Lung (tissue), 12 donors: Measurements from ENCODE around the gene COBL. TPM values are rescaled to one million over a fixed set of nuclear protein-coding genes. Genes with fewer than 3 reads are reported as not detected.

Experiments used
- ATAC-seq: fragments of 200-7000 bp; cut with Tn5 transposase; one replicate; pipeline ENCODE4 v1.9.1; 2020; ENCODE audit warnings: moderate number of reproducible peaks; ENCODE audit not compliant: insufficient read depth, low FRiP score
- DNase-seq, 3 donors: peaks; one replicate each; pipeline ENCODE4 v3.0.0-alpha.2; 2013 to 2017
- H3K27ac ChIP-seq, 2 donors: one replicate each; pipeline ENCODE4 v1.5.1; 2013; ENCODE audit warnings: mild to moderate bottlenecking in 2 of 2, moderate library complexity in 2 of 2, control low read depth in 1 of 2, inconsistent platforms in 1 of 2, low read depth in 1 of 2, low read length in 1 of 2
- H3K27me3 ChIP-seq, 3 donors: one replicate each; pipeline ENCODE4 v1.5.1; 2013; ENCODE audit warnings: low read length in 2 of 3; ENCODE audit not compliant: control insufficient read depth in 3 of 3, insufficient read depth in 3 of 3
- H3K36me3 ChIP-seq, 4 donors: one replicate each; pipeline ENCODE4 v1.5.1; 2013; ENCODE audit warnings: low read length in 4 of 4, mild to moderate bottlenecking in 1 of 4, moderate library complexity in 1 of 4; ENCODE audit not compliant: control insufficient read depth in 4 of 4, insufficient read depth in 4 of 4
- H3K4me1 ChIP-seq, 5 donors: one replicate each; pipeline ENCODE4 v1.5.1; 2013; ENCODE audit warnings: low read length in 5 of 5, mild to moderate bottlenecking in 2 of 5, moderate library complexity in 1 of 5; ENCODE audit not compliant: control insufficient read depth in 5 of 5, insufficient read depth in 5 of 5
- H3K4me3 ChIP-seq: one replicate; pipeline ENCODE4 v1.5.1; 2013; ENCODE audit warnings: mild to moderate bottlenecking, control low read depth, moderate library complexity
- H3K9ac ChIP-seq, 2 donors: one replicate each; pipeline ENCODE4 v1.5.1; 2013; ENCODE audit warnings: low read length in 2 of 2, control low read depth in 1 of 2; ENCODE audit not compliant: insufficient read depth in 1 of 2
- H3K9me3 ChIP-seq, 4 donors: one replicate each; pipeline ENCODE4 v1.5.1; 2013; ENCODE audit warnings: low read length in 3 of 4, mild to moderate bottlenecking in 1 of 4, moderate library complexity in 1 of 4; ENCODE audit not compliant: control insufficient read depth in 4 of 4, insufficient read depth in 3 of 4
- WGBS, 2 donors: extraction: QIAGEN DNeasy Blood & Tissue Kit; methylation state at CpG; one replicate each; pipeline ENCODE4 v1.1.7; 2013; 5-methylcytosine and 5-hydroxymethylcytosine counted together
- polyA plus RNA-seq, 2 donors: library from polyadenylated mRNA; stranded (reverse); fragments of 200-250 nt; gene quantifications; one replicate each; pipeline ENCODE4 v1.2.1, GENCODE V29; 2013
- total RNA-seq, 2 donors: library from RNA; depleted of rRNA in 1 of 2; stranded (reverse); fragments of >200 nt in 1 of 2; gene quantifications; one replicate each; pipeline ENCODE4 v1.2.1, GENCODE V29; 2014 to 2021
- TF ChIP-seq, protein P1 (sequence below): IDR thresholded peaks from 2 replicates; pipeline ENCODE4 v1.5.1; 2012; ENCODE audit warnings: mild to moderate bottlenecking; ENCODE audit errors: control extremely low read depth, extremely low read depth
- donor health status: control.
- donor health status: control.
- donor health status: Bipolar disorder and iron deficiency.
- donor health status: healthy.
- donor health status: DM: yes; HTN: yes; CAD: no.

COBL gene
- total and polyA plus RNA-seq, 4 donors: 6.3 to 38.1 (median 15.0) TPM

DNA sequence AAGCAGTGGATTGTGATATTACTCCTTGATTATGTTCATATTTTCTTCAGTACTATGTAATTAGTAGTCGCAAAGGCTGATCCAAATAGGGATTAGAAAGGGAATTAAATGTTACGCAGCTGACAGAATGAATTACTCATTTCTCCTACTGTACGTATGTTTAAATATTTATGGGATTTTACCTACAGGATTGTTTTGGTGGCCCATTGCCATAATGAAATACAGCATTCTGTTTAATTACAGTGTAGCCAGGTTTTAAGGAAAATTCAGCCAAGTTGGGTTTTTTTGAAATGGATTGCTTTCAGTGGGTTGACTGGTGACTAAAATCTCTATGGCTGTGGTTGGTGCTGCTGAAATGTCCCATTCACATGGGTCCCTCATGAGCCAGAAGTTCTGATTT is 336.2 kb downstream of the COBL start:
- no peak overlapping the region for H3K27ac ChIP-seq
- ATAC-seq (no peak), DNase-seq (no peak)
- no peak overlapping the region for H3K9ac ChIP-seq
- TF ChIP-seq, protein P1, sequence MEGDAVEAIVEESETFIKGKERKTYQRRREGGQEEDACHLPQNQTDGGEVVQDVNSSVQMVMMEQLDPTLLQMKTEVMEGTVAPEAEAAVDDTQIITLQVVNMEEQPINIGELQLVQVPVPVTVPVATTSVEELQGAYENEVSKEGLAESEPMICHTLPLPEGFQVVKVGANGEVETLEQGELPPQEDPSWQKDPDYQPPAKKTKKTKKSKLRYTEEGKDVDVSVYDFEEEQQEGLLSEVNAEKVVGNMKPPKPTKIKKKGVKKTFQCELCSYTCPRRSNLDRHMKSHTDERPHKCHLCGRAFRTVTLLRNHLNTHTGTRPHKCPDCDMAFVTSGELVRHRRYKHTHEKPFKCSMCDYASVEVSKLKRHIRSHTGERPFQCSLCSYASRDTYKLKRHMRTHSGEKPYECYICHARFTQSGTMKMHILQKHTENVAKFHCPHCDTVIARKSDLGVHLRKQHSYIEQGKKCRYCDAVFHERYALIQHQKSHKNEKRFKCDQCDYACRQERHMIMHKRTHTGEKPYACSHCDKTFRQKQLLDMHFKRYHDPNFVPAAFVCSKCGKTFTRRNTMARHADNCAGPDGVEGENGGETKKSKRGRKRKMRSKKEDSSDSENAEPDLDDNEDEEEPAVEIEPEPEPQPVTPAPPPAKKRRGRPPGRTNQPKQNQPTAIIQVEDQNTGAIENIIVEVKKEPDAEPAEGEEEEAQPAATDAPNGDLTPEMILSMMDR: no peak
- WGBS, 2 donors: 93 to 99% methylated on average over 3 of the region's 3 CpGs
- no peaks in the 10 kb centered on the region for H3K4me1 ChIP-seq
- H3K9me3 ChIP-seq: peaks cover 0 to 5% (median under 1%) of the 10 kb centered on the region in 4 donors
- no peaks in the 10 kb centered on the region for H3K27me3 ChIP-seq
- H3K4me3 ChIP-seq: no peak overlapping the region
- H3K36me3 ChIP-seq: no peaks in the 10 kb centered on the region

DNA sequence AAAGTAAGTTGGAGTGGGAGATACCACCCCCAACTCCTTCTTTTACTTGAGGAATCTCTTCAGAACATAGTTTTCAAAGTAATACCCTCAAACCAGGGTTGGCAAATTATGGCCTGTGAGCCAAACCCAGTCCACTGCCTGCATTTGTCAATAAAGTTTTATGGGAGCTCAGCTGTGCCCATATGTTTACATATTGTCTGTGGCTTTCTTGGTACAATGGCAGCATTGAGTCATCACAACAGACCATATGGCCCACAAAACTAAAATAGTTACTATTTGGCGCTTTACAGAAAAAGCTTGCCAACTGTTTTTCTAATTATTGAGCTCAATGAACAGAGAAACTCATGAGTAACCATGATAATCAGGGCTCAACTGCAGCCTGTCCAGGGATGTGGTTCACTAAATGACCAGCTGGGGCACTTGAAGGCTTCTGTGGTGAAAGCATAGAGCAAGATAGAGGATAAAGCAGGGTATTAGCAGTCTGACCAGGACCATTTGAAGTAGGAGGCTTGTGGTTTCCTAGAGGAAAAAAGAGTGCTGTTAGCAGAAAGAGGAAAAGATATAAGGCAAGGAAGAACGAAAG is 337.9 kb downstream of the COBL start:
- Histone ChIP-seq H3K36me3 (no peaks in the 10 kb centered on the region), H3K27me3 (no peaks in the 10 kb centered on the region), H3K4me1 (peaks cover 0 to 4% (median 0%) of the 10 kb centered on the region in 5 donors), H3K9ac (no peak overlapping the region), H3K4me3 (no peak overlapping the region), H3K27ac (no peak overlapping the region), H3K9me3 (peaks cover 0 to 5% (median under 1%) of the 10 kb centered on the region in 4 donors)
- TF ChIP-seq, protein P1: no peak
- 80 to 93% methylated on average over 2 of the region's 2 CpGs for WGBS, 2 donors
- ATAC-seq (no peak), DNase-seq (no peak)

DNA sequence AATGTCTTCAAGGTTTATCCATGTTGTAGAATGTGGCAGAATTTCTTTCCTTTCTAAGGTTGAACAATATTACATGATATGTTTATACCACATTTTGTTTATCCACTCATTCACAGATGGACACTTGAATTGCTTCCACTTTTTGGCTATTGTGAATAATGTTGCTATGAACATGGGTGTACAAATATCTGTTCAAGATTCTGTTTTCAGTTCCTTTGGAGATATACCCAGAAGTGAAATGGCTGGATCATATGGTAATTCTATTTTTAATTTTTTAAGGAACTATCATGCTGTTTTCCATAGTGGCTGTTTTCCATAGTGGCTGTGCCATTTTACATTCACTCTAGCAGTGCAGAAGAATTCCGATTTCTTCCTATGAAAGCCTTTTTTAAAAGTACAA is 339.2 kb downstream of the COBL start:
- no peak for DNase-seq
- H3K27me3 ChIP-seq: no peaks in the 10 kb centered on the region
- ATAC-seq: no peak
- H3K4me3 ChIP-seq: no peak overlapping the region
- no peak overlapping the region for H3K27ac ChIP-seq
- TF ChIP-seq, protein P1: no peak
- H3K9ac ChIP-seq: no peak overlapping the region
- H3K4me1 ChIP-seq: peaks cover 0 to 4% (median 0%) of the 10 kb centered on the region in 5 donors
- H3K9me3 ChIP-seq: peaks cover 0 to 5% (median under 1%) of the 10 kb centered on the region in 4 donors
- H3K36me3 ChIP-seq: no peaks in the 10 kb centered on the region
- WGBS, 2 donors: 95% methylated on average over 1 of the region's 1 CpG

DNA sequence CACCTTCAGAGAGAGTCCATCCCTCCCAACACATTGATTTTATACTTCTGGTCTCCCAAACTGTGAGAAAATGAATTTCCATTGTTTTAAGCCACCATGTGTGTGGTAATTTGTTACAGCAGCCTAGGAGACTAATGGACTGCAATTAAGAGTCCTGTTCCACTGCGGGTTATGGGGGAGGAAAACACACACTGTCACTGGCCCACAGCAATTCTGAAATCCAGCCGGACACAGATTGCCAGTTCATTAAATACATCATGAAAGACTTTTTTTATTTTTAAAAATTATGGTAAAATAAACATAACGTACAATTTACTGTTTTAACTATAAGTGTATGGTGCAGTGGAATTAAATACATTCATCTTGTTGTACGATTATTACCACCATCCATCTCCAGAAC is 340.5 kb downstream of the COBL start:
- no peaks in the 10 kb centered on the region for H3K36me3 ChIP-seq
- TF ChIP-seq, protein P1: no peak
- 94 to 95% methylated on average over 4 of the region's 4 CpGs for WGBS, 2 donors
- no peak overlapping the region for H3K4me3 ChIP-seq
- peaks cover 0 to 4% (median 0%) of the 10 kb centered on the region in 5 donors for H3K4me1 ChIP-seq
- no peaks in the 10 kb centered on the region for H3K27me3 ChIP-seq
- no peak overlapping the region for H3K27ac ChIP-seq
- ATAC-seq (no peak), DNase-seq (no peak)
- H3K9ac ChIP-seq: no peak overlapping the region
- H3K9me3 ChIP-seq: peaks cover 0 to 5% (median 0%) of the 10 kb centered on the region in 4 donors
